HG02970 (cell line): ENCODE data around the gene GGA1.
"Not testable (repeated sequence)": the region's sequence is repeated elsewhere in the genome, so short reads cannot be mapped to it uniquely, and the experiment has no call there.

Source experiments
- ATAC-seq: cut with Tn5 transposase; IDR thresholded peaks from one replicate; pipeline ENCODE4 v1.9.1; 2021; ENCODE audit warnings: mild to moderate bottlenecking, moderate library complexity, moderate number of reproducible peaks; ENCODE audit not compliant: unreplicated experiment, low FRiP score

Gene GGA1

DNA sequence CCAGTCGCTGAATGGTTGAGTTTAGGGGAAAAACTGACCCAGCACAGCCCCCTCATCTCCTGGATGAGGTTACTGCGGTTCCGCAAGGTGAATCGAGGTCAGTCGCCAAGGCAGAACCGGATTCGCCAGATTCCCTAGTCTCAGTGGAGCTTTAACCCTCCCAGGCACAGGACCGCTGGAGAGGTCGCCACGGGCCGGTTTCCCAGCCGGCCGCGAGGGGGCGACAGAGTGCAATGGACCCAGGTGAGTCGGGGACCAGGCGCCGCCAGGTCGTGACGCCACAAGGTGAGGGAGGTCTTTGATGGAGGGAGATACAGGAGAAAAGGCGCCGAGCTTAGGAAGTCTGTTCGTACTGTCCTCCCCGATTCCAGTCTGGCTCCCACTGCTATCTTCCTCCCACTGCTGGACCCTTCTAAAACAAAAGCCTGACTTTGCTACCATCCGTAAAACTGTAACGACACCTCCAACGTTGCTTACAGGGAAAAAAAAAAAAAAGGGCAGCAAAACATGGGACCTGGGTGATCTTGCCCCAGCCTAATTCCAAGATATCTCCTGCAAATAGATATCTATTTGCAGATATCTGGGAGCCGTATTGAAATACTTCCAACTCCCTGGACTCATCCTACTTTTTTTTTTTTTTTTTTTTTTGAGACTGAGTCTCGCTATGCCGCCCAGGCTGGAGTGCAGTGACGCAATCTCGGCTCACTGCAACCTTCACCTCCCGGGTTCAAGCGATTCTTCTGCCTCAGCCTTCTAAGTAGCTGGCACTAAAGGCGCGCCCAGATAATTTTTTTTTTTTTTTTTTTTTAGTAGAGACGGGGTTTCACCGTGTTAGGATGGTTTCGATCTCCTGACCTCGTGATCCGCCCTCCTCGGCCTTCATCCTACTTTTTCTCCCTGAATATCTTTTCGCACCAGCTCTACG lies 1.4 kb upstream of the GGA1 start:
- ATAC-seq, result no peak

DNA sequence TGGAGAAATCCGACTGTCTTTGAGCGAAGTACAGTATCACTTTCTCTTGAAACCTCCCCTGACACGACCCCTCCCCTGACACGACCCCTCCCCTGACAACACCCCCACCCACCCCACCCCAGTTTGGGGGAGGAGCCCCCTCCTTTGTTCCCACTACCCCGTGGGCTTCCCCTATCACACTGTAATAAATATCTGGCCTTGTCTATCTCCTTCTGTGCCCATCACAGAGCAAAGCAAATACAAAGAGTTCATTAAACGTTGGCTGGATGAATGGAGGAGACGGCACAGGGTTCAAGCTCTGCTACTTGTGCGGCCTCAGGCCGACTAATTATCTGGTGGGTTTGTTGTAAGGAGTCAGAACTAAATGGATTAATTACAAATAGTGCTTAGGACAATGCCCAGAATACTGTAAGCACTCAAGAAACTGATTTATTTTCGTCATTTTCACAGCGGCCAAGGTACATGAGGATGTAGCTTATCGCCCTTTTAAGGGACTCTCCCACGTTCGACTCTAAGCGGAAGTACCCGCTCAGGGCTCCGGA lies 628 bp upstream of the GGA1 start:
- no peak for ATAC-seq

DNA sequence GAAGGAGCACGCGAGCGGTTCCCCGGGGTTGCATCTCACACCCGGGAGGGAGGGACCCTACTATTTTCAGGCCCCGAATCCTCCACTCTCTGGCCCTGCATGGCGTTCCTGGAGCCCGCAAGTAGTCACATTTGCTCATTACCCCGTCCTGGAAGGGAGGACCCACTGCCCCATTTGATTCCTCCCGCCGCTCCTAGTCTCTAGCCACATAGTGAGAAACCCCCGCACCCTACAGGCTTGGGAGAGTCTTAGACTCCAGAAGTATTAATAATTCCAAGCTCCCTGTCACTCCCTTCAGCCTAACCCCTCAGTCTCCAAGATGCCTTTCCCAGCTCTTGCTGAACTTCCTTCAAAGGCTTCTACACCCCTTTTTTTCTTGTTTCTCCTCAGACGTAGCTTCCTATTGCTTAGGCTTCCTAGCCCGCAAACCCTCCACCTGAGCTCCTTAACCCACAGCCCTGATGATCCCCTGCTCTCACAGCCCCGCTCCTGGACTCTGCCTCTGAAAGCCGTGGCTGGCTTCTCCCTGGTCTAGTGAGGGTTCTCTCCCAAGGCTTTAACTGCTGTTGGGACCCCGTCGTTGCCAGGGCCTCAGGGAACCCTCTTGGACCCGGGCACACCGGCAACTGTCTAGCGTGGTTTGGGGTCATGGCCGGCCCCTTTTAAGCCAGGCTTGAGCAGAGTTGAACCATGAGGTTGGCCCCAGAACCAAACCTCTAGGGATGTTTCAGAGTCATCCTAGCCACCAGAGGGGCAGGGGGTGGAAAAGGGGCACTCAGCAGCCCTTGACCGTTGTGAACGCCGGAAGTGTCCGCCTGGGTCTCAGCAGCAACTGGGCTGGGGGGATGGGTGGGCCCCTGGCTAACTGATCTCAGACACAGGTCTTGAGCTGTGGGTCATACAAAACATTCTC lies 862 bp downstream of the GGA1 start:
- no peak for ATAC-seq

DNA sequence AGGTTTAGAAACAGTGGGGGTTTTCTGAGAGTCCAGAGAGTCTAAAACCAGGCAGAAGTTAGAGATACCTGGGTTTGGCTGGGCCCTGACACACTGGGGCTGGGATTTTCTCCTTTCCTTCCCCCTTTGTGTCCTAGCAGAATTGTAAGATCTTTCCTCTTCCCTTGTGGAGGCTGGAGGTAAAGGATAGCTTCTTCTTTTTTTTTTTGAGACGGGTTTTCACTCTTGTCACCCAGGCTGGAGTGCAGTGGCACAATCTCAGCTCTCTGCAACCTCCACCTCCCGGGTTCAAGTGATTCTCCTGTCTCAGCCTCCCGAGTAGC lies 1.5 kb downstream of the GGA1 start:
- not testable (repeated sequence) for ATAC-seq

DNA sequence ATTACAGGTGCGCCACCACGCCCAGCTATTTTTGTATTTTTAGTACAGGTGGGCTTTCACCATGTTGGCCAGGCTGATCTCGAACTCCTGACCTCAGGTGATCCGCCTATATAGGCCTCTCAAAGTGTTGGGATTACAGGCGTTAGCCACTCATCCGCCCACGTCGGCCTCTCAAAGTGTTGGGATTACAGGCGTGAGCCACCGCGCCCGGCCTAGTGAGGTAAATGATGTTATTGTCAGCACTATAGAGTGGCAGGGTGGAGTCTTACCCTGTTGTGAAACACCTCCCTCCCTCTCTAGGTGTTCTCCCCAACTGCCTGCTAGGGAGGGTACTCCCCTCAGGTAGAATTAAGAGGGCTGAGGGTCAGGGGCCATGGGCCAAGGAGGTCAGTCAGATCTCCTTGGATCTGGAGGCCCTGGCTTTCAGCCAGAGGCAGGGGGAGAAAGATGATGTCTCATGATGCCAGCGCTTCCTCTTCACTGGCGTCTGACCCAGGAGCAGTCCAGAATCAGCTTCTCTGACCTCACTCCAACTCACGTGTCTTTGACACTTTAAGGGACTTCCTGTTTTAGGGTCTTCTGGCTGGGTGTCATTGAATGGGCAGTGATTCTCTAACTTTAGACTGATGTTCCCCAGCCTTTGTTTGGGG lies 2.0 kb downstream of the GGA1 start:
- ATAC-seq, result no peak

DNA sequence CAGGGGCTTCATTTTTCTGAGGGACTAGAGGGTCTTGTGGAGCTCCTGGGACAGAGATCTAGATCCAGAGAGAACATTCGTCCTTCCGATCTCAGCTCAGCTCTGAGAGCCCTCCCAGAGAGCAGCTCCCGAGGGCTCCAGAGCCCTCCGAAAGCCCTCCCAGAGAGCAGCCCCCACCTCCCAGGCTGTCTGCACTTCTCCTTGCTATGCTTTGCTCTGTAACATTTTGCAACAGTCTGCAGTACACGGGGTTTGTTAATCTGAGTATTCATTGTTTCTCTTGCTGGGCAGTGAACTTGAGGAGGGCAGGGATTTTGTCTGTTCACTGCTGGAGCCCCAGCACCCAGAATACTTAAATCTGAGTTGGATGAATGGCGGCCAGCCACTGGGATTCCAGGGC lies 2.6 kb downstream of the GGA1 start:
- no peak for ATAC-seq

DNA sequence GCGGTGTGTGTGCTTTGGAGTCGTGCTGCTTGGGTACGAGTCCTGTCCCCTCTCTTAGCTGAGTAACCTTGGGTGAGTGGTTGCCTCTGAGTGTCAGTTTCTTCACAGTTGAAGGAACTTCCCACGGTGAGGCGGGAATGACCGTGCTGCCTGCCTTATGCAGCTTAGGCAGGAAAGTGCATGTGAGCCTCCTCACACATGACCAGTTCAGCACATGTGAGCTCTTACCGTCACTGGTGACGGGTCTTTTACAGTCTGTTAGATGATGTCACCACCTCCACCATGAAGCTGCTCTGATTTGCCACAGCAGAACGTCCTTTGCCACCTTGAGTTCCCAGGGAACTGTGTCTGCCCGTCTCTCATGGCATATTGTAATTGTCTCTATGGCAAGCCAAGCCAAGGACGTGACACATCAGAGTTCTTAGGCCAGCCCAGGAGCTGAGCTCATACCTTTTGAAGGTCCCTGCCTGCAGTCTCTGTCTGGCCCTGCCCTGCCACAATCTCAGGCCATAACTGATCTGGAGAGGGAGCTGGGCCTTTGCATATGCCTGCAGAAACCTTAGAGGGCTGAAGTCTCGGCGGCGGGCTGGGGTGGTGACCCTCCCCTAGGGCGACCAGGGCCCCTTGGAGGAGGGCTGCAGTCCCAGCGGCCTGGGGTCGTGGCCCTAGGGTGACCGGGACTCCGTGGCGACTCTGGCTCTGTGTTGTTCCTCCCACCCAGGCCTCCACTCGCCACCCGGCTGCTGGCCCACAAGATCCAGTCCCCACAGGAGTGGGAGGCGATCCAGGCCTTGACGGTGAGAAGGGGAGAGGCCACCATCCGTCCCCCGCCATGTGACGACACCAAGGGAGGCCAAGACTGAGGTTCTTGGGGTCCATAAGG lies 7.8 kb downstream of the GGA1 start:
- ATAC-seq, result no peak

DNA sequence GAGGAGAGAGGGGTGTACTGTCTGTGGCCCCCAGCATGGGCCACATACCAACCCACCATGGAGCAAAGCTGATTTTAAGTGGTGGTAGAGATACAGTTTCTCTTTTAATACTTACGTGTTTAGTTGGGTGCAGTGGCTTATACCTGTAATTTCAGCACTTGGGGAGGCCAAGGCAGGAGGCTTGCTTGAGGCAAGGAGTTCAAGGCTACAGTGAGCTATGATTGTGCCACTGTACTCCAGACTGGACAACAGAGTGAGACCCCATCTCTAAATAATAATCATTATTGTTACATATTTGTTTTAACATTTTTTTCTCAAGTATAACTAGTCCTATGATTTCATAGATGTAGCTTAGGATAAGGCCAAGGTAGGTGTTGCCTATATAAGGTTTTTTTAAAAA lies 8.8 kb downstream of the GGA1 start:
- no peak for ATAC-seq

DNA sequence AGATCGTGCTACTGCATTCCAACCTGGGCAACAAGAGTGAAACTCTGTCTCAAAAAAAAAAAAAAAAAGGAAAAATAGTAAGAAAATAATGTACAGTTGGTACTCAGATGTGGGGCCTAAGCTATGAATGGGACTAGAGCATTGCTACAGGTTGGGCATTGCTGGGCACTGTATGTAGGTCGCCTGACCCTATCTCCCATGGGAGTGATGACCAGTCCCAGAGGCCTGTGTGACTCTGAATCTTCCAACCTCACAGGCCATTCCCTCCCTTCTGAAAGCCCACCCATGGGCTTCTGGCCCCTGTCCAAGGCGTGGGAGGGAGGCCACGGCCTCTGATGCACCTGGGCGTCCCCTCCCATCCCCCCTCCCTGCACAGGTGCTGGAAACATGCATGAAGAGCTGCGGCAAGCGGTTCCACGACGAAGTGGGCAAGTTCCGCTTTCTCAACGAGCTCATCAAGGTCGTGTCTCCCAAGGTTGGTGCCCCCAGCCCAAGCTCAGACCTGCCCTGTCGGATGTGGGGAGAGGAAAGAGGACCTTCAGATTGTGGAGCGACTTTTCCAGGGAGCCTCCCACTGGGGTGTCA lies 9.5 kb downstream of the GGA1 start:
- ATAC-seq, result no peak

DNA sequence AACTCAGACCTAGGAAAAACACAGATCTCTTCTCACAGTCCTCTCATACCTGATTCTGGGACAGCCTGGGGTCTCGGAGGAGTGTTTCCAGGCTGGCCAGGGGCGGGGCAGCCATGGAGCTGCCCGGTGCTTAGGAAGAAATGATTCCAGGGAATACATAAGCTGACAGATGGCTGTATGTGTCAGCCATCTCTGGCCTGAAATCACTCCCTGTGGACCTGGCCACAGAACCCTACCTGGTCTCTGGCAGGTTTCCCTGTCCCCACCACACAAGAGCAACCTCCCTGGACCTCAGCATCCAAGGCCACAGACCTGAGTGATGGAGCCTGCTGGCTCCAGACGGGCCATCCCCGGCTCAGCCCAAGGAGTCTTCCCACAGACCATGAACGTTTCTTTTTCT lies 10.0 kb downstream of the GGA1 start:
- ATAC-seq, result no peak

DNA sequence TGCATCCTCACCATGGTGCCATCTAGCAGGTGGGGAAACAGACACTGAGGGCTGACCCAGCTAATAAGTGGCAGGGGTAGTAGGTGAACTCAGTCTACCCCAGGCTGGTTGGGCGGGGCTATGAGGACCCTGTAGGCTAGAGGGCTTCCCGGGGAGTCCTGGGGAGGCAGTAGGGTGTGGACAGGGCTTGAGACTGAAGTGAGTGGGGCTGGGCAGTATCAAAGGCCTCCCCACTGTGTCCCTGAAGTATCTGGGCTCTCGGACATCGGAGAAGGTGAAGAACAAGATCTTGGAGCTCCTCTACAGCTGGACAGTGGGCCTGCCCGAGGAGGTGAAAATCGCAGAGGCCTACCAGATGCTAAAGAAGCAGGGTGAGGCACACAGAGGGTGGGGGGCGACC lies 11.4 kb downstream of the GGA1 start:
- no peak for ATAC-seq

DNA sequence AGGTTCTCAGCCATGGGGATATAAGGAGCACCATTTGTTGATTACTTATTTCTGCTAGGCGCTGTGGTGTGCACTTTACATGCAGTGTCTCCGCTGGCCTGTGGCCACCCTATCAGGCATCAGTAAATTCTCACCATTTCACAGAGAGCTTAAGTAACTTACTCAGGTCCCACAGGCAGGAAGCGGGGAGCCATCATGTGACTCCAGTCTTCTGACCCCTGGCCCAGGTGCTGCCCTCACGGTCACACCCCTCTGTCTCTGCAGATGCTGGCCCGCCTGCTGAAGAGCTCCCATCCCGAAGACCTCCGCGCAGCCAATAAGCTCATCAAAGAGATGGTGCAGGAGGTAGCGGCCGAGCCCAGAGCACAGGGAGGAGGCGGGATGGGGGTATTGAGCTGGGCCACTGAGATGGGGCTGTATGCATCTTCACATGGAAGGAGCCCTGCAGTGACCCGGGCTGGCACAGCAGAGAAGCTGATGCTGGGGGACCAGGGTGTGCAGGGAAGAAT lies 12.8 kb downstream of the GGA1 start:
- ATAC-seq, result no peak

DNA sequence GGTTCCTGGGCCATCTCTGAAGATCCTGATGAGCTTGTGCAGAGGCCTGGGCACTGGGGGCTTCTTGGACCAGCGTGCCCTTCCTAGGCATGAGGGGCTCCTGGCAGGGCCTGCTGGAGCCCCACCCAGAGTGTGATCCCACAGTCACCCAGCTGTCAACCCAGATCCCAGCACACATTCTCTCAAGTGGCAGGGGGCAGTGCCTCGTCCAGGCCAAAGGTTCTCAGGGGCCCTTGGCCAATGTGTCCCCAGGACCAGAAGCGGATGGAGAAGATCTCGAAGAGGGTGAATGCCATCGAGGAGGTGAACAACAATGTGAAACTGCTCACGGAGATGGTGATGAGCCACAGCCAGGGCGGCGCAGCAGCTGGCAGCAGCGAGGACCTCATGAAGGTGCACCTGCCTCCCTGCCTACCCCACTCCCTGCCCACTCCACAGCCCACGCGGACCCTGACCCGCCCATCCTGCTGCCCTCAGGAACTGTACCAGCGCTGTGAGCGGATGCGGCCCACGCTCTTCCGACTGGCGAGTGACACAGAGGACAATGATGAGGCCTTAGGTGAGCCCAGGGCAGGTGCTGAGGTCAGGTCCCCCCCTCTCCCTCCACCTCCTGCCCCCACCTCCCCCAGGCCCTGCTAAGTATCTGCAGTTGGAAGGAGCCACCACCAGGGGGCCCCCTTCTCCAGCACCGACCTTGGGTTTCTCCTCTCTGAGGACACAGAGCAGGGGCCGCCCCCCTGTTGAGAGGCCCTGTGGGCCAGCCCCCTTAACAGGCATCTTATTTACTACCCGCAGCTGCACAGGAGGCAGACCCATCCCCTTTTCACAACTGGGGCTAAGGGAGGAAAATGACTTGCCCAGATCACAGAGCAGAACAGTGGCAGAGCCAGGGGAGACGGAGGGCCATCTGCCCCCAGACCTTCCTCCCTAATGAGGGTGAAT lies 14.7 kb downstream of the GGA1 start:
- no peak for ATAC-seq

DNA sequence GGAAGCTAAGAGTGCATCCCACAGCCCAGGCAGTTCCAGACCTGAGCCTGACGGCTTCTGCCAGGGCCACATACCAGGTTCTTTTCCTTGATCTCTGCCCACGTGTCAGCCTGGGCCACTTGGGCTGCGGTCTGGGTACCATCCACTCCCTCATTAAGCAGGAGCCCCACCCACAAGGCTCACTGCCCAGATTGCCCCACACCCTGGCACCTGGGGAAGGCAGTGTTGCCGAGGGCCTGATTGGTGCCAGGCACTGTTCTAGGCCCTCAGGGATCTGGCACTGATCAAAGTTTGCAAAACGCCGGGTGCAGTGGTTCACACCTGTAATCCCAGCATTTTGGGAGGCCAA lies 15.4 kb downstream of the GGA1 start:
- no peak for ATAC-seq

DNA sequence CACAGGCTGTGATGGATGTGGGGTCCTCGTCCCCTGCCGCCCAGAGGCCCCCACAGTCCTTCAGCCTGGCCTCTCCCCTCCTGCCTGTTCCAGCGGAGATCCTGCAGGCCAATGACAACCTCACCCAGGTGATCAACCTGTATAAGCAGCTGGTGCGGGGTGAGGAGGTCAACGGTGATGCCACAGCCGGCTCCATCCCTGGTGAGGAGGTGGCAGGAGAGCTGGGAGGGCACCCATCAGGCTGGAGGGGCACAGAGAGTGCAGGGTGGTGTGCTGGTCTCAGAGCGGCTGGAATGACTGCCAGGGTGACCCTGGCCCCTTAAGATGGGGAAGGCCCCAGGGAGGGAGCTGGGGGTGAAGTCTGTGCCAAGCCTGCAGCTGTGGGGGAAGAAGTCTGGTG lies 16.2 kb downstream of the GGA1 start:
- no peak for ATAC-seq

DNA sequence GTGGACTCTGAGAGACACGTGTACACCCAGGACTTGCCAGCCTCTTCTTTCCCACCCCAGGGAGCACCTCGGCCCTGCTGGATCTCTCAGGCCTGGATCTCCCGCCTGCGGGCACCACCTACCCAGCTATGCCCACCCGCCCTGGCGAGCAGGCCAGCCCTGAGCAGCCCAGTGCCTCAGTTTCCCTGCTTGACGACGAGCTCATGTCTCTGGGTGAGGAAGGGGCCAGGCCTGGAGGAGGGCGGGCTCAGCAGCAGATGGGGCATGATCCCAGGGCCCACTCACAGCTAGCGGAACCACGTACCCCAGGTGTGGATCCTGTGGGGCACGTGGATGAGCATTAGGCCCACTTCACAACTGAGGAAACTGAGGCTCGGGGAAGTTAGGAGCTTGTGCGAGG lies 17.1 kb downstream of the GGA1 start:
- ATAC-seq, result no peak

DNA sequence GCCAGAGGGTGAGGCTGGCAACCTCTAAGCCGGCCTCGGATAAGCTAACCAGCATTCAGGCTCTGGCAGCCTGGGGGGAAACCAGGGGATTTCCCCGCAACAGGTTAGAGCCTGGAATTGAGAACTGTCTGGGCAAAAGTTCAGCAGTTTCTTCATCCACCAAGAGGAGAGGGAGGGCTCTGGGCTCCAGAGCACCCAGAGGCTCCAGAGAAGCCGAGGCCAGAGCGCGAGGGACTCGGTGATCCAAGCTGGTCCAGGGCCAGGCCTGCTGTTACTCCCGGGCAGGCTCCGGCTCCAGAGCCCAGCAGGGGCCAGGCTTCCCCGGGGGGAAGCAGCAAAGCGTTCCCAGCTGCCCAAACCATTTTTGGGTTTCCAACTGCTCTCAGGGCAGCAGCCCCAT lies 17.5 kb downstream of the GGA1 start:
- no peak for ATAC-seq

DNA sequence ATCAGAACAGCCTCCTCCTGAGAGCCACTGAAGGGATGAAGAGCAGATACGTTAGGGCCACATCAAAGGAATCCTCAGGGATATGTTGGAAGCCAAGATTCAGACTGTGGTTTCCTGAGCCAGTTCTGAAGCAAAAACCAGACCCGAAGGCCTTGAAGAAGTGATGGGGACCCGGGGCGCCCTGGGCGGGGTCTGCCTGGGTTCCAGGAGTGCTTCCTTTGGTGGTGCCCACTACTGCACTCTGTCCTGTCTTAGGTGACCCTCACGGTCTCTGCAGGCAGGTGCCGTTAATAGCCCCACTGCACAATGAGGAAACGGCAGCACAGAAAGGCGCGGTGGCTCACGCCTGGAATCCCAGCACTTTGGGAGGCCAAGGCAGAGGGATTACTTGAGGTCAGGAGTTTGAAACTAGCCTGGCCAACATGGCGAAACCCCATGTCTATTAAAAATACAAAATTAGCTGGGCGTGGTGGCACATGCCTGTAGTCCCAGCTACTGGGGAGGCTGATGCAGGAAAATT lies 18.0 kb downstream of the GGA1 start:
- no peak for ATAC-seq
